GM18520 (cell line): ENCODE measurements around the gene KLF14.
"Not testable (repeated sequence)": the region's sequence is repeated elsewhere in the genome, so short reads cannot be mapped to it uniquely, and the experiment has no call there.

ENCODE experiments used
- ATAC-seq: cut with Tn5 transposase; IDR thresholded peaks from one replicate; pipeline ENCODE4 v1.9.1; 2021; ENCODE audit not compliant: unreplicated experiment

Gene KLF14

GRCh38 chr7:130719541-130719940 lies 14.5 kb downstream of the KLF14 start:
- no peak for ATAC-seq

DNA sequence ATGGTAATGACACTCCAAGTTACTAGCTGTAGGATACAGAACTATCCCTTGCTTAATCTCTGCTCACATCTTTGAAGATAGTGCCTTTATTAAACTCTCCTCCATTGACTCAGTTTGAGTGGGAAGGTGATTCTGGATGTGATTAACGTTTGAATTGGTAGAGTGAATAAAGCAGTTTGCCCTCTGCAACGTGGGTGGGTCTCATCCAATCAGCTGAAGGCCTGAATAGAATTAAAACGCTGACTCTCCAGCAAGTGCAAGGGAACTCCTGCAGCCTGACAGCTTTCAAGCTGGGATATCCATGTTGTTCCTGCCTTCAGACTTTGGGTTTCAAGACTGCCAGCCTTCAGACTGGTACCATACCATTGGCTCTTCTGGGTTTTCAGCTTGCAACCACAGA lies 21.6 kb downstream of the KLF14 start:
- ATAC-seq, result no peak

DNA sequence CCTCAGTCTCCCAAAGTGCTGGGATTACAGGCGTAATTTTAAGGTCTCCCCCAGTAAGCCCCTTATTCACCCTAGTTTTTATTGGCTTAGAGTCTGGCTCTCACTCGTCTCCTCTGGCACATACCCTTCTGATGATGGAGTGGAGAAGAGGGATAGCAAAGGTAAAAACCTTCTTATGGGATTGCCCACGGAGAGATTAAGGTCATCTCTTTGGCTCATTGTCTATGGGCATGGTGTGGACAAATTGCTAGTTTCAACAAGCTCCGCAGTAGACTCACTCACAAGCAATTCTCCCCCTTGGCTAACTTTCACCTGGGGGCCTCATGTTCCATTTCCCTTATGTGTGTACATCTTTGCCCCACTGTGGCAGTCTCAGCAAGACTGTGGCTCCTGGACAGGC lies 25.2 kb downstream of the KLF14 start:
- no peak for ATAC-seq

DNA sequence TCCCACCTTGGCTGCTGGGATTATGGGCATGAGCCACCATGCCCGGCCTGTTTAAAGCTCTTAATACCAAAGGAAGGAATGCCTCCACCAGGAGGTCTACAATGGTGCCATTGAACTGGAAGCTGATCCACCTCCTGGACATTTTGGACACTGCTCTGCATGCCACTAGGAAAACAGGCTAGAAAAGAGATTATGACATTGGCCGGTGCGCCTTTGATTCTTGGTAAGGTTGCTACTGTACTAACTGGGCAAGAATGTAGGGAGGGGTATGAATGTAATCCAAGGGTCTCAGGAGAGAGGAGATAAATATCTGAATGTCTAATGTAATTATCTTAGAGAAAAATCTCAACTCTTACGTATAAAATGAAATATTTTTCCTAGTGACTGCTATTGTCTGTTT lies 26.0 kb downstream of the KLF14 start:
- ATAC-seq, result no peak

- ATAC-seq, result no peak
Observed at GRCh38 chr7:130703851-130704250, 30.2 kb downstream of the KLF14 start.

- no peak for ATAC-seq
Observed at GRCh38 chr7:130701650-130702049, 32.4 kb downstream of the KLF14 start.

- no peak for ATAC-seq
Observed at GRCh38 chr7:130700760-130701159, 33.2 kb downstream of the KLF14 start.

- ATAC-seq, result no peak
Observed at GRCh38 chr7:130699686-130700085, 34.3 kb downstream of the KLF14 start.

DNA sequence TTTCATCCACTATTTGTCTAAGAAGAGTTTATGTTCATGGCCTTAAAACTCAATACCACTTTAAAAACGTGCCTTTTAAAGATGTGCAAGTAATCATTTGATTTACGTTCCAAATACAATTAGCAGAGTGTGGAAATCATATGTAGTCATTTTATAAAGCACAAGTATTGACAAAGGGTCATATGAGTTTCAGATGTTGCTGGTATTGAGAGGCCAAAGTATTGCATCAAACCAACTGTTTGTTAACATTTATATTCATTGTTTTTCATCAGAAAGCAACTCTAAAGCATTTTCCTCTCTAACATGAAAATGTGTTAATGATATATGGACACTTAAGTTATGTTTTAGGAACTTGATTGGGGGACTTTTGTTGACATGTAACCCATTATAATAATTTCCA lies 36.2 kb downstream of the KLF14 start:
- no peak for ATAC-seq

DNA sequence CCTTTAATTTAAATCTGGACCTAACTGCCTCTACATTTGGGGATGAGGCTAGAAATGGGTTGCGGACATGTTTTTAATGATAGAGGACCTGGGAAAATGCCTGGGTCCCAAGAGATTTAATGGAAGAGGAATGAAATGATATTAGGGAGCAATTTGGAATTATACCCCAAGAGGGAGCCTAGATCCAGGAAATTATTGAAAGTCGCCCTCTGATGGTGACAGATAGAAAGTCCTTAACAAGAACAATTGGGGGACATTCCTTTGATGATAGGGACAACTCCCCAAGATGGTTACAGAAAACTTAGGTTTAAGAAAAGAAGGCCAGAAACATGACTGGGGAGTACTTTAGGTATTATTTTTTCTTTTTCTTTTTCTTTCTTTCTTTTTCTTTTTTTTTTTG lies 38.2 kb downstream of the KLF14 start:
- no peak for ATAC-seq

- ATAC-seq, result not testable (repeated sequence)
Observed at GRCh38 chr7:130692396-130692795, 41.6 kb downstream of the KLF14 start.

DNA sequence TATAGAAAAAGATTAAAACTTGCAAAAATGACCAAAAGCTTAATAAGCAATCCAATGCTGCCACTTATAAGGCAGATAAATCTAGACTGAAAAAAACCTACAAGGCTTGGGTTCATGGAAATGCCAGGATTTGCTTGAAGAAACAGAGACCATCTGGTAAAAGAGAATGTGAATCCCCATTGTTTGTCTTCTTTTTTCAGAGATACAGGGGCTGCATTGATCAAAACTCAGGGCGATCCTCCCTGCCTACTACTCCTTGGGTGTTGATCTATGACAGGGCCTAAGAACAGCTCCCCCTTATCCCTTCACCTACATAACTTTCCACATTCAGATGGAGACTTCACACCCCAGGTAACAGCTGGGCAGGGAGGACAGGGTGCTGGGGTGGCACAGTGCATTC lies 44.3 kb downstream of the KLF14 start:
- ATAC-seq, result no peak

GRCh38 chr7:130683026-130683425 lies 51.0 kb downstream of the KLF14 start:
- no peak for ATAC-seq
